Measurements from ENCODE around the gene TFPT. TPM values are rescaled to one million over a fixed set of nuclear protein-coding genes. Genes with fewer than 3 reads are reported as not detected.

Gene TFPT
- total RNA-seq, 1 experiment from 2014 or later: 26.6 TPM

DNA sequence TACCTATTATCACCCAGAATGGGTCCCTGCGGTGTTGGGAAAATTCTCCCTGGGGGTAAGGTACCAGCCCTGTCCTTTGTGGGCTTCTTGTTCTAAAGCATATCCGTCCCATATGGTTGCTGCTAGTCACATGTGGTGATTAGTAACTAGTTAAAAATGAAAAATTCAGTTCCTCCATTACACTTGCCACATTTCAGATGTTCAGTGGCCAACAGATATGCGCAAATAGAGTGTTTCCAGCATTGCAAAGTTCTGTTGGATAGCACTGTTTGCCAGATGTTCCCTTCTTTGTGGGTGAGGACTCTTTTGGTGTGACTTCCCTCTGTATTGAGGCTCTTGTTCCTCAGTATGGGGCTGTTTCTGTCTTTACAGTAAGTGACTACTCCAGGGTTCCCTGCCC is 25.9 kb upstream of the TFPT start:
- Mint-ChIP-seq H3K27me3 (ENCODE audit: low read depth) (0 out of 2 replicates have a peak, but pooled peaks cover 1% of the 10 kb centered on the region), H3K36me3 (ENCODE audit: insufficient read depth in 1 of 3, low read depth in 3 of 3) (peaks cover 57 to 73% (median 63%) of the 10 kb centered on the region in 3 experiments), H3K9me3 (no peaks in the 10 kb centered on the region; a peak in 2 of 5 replicates), H3K4me1 (peaks cover 24 to 26% of the 10 kb centered on the region in 2 experiments), H3K27ac (no peak overlapping the region; a peak in 1 of 7 replicates), H3K4me3 (no peak overlapping the region)
- DNase-seq: no peak
- peaks cover 13% of the 10 kb centered on the region for H3K79me1 ChIP-seq (ENCODE audit: insufficient read depth, low read depth, low read length, poor library complexity, severe bottlenecking)
- no peak overlapping the region for H3K56ac ChIP-seq (ENCODE audit: insufficient read length, low read depth, low read length)
- no peak overlapping the region for H3K23ac ChIP-seq (ENCODE audit: insufficient read length, low read depth, low read length)
- H2BK5ac ChIP-seq (ENCODE audit: insufficient read length, low read length): no peak overlapping the region
- no peak overlapping the region for H3K4me2 ChIP-seq (ENCODE audit: insufficient read depth, insufficient read length, low read length)
- H3K9ac ChIP-seq (ENCODE audit: extremely low read depth, insufficient read length, low read length): no peak overlapping the region
- H3K27ac ChIP-seq (ENCODE audit: insufficient read length, low read depth, low read length): no peak overlapping the region
- H2BK15ac ChIP-seq (ENCODE audit: low read depth, low read length): no peak overlapping the region
- no peak overlapping the region for H2BK12ac ChIP-seq (ENCODE audit: insufficient read length, low read depth, low read length)
- no peaks in the 10 kb centered on the region for H3K27me3 ChIP-seq (ENCODE audit: insufficient read depth, low read length)
- no peak overlapping the region for H3K4ac ChIP-seq (ENCODE audit: low read depth, low read length)
- WGBS (ENCODE audit: extremely low coverage, insufficient read length, low lambda C conversion rate): no CpG with 5 or more reads among the region's 3 CpGs
- no peak overlapping the region for H4K5ac ChIP-seq (ENCODE audit: insufficient read length, low read depth, low read length)
- peaks cover 24% of the 10 kb centered on the region; the same call in 1 of the 2 replicates for H3K79me2 ChIP-seq (ENCODE audit: insufficient read depth, low read length)
- no peaks in the 10 kb centered on the region for H3K9me3 ChIP-seq (ENCODE audit: control insufficient read depth, low read depth, low read length)
- H4K20me1 ChIP-seq (ENCODE audit: control insufficient read depth, insufficient read depth, insufficient read length): no peaks in the 10 kb centered on the region
- no peak overlapping the region for H2AFZ ChIP-seq (ENCODE audit: low read length)
- H4K8ac ChIP-seq (replicated peaks; ENCODE audit: insufficient read length, low read depth, low read length): no peak overlapping the region
- no peak overlapping the region for H3T11ph ChIP-seq (ENCODE audit: low read length)
- H2AK5ac ChIP-seq (ENCODE audit: insufficient read length, low read length): no peak overlapping the region
- no peaks in the 10 kb centered on the region for H3K4me1 ChIP-seq (ENCODE audit: insufficient read depth, low read length)
- H3K14ac ChIP-seq (ENCODE audit: insufficient read depth, low read length): no peak overlapping the region
- TF ChIP-seq CTCF (conservative IDR thresholded peaks at IDR 0.05): no peak
- no peak overlapping the region for H4K91ac ChIP-seq (ENCODE audit: insufficient read length, low read depth, low read length)
- no peak overlapping the region for H3K18ac ChIP-seq (ENCODE audit: insufficient read length, low read depth, low read length)
- no peak overlapping the region for H2BK20ac ChIP-seq (ENCODE audit: low read depth, low read length, poor library complexity, severe bottlenecking)
- no peak overlapping the region for H2BK120ac ChIP-seq (ENCODE audit: low read depth, low read length, poor library complexity, severe bottlenecking)
- H3K23me2 ChIP-seq (ENCODE audit: insufficient read length, low read depth, low read length, poor library complexity, severe bottlenecking): peaks cover 4% of the 10 kb centered on the region

Data from H9 (cell line).